K562 (cell line): ENCODE data around the gene DPP9. TPM values are rescaled to one million over a fixed set of nuclear protein-coding genes. Genes with fewer than 3 reads are reported as not detected.
A peak's percentile ranks its signal among the peaks of the same experiment; 100 is the strongest.

Experiments
- BACH1 ChIP-seq: fragments of 200-800 bp; sonication (Bioruptor generic); IDR thresholded peaks from 2 replicates; pipeline ENCODE4 v1.6.1; 2016; ENCODE audit warnings: missing genetic modification characterization, missing compliant biosample characterization
- DDX20 ChIP-seq: fragments of 450-650 bp; IDR thresholded peaks from 2 replicates; pipeline ENCODE4 v1.6.1; 2016; ENCODE audit warnings: missing genetic modification characterization, low read depth, mild to moderate bottlenecking, missing compliant biosample characterization, moderate library complexity
- DLX4 ChIP-seq: fragments of 250-450 bp; sonication (Bioruptor Pico); IDR thresholded peaks from 2 replicates; pipeline ENCODE4 v1.6.1; 2021; ENCODE audit warnings: mild to moderate bottlenecking
- GTF2E2 ChIP-seq: fragments of 200-800 bp; sonication (Bioruptor generic); IDR thresholded peaks from 2 replicates; pipeline ENCODE4 v1.6.1; 2016; ENCODE audit warnings: missing genetic modification characterization, missing compliant biosample characterization
- HDGF ChIP-seq: fragments of 450-650 bp; IDR thresholded peaks from 2 replicates; pipeline ENCODE4 v1.6.1; 2016
- IRF2 ChIP-seq: sonication (generic); formaldehyde crosslinking; IDR thresholded peaks from 2 replicates; pipeline ENCODE4 v1.8.1; 2022; ENCODE audit warnings: mild to moderate bottlenecking, missing genetic modification reagents
- MBD1 ChIP-seq: fragments of 250-450 bp; sonication (Bioruptor Pico); IDR thresholded peaks from 2 replicates; pipeline ENCODE4 v1.8.0; 2022; ENCODE audit warnings: inconsistent platforms
- POLR2A ChIP-seq: fragments of 450-650 bp; conservative IDR thresholded peaks from 2 replicates; pipeline ENCODE4 v1.6.1; 2016
- POLR2H ChIP-seq: IDR thresholded peaks from 2 replicates; pipeline ENCODE4 v1.6.1; 2016; ENCODE audit warnings: missing genetic modification characterization, low read depth, mild to moderate bottlenecking, control low read depth, missing compliant biosample characterization, moderate library complexity
- SETDB1 ChIP-seq: IDR thresholded peaks from one replicate; pipeline ENCODE4 v1.6.1; 2012; ENCODE audit warnings: low read length, control low read depth, inconsistent platforms
- STAT5A ChIP-seq: IDR thresholded peaks from 2 replicates; pipeline ENCODE4 v1.6.1; 2012; ENCODE audit warnings: low read length, inconsistent platforms, borderline replicate concordance
- TAL1 ChIP-seq: fragments of 450-650 bp; IDR thresholded peaks from 2 replicates; pipeline ENCODE4 v1.6.1; 2016; ENCODE audit warnings: mild to moderate bottlenecking
- TEAD4 ChIP-seq, 2 experiments: sonication (generic) in 1 of 2; formaldehyde crosslinking in 1 of 2; IDR thresholded peaks; 2 replicates each; pipeline versions ENCODE4 v1.6.1 to v1.8.0; 2012 to 2022; ENCODE audit warnings: borderline replicate concordance in 1 of 2, inconsistent platforms in 1 of 2, low read length in 1 of 2, mild to moderate bottlenecking in 1 of 2, missing genetic modification reagents in 1 of 2
- ZC3H8 ChIP-seq: fragments of 450-650 bp; IDR thresholded peaks from 2 replicates; pipeline ENCODE4 v1.6.1; 2017
- ZNF445 ChIP-seq: fragments of 250-450 bp; sonication (Bioruptor Pico); IDR thresholded peaks from 2 replicates; pipeline ENCODE4 v1.4.0; 2020; ENCODE audit warnings: low read depth, mild to moderate bottlenecking, moderate library complexity
- ZNF518B ChIP-seq: fragments of 250-450 bp; sonication (Bioruptor Pico); IDR thresholded peaks from 2 replicates; pipeline ENCODE4 v1.5.0; 2021; ENCODE audit warnings: mild to moderate bottlenecking, moderate library complexity
- ZNF609 ChIP-seq: sonication (generic); formaldehyde crosslinking; IDR thresholded peaks from 2 replicates; pipeline ENCODE4 v1.8.1; 2023; ENCODE audit warnings: missing genetic modification reagents, mild to moderate bottlenecking, borderline replicate concordance
- polyA plus RNA-seq, 8 experiments: library from polyadenylated mRNA; depleted of rRNA in 4 of 8; stranded (reverse) in 5 of 8; unstranded in 3 of 8; fragments of >200 nt; fragmentation: Nextera tagmentation in 2 of 8; fragmentation: Illumina TruSeq in 1 of 8; extraction: Ambion mirVana in 2 of 8; extraction: Trizol in 1 of 8; gene quantifications; 2 replicates each; pipeline versions ENCODE4 v1.2.1 to v1.2.3, GENCODE V29; 2011 to 2014; ENCODE audit warnings: inconsistent platforms in 1 of 8, missing spikeins in 1 of 8
- total RNA-seq, 7 experiments: library from RNA; depleted of rRNA in 6 of 7; stranded (reverse); fragments of >200 nt in 6 of 7; fragmentation: Illumina TruSeq in 2 of 7; extraction: Trizol in 2 of 7; gene quantifications; 2 replicates each; pipeline versions ENCODE4 v1.2.1 to v1.2.3, GENCODE V29; 2011 to 2021; ENCODE audit warnings: low replicate concordance in 1 of 7

Gene DPP9
- total and polyA plus RNA-seq, 9 of the 15 experiments (the other 6 are each of a cell fraction or from before 2014, with no cell fraction given): 0.90 to 66.7 (median 24.5) TPM

GRCh38 chr19:4723595-4724514 lies at the start of gene DPP9 (continued):
- TF ChIP-seq TEAD4 (IDR thresholded peaks at IDR 0.05; ENCODE audit: low read length) (peak; percentile 89), TEAD4 (CRISPR knock-in tag; IDR thresholded peaks at IDR 0.05; ENCODE audit: borderline replicate concordance) (no peak), ZC3H8 (no peak), POLR2H (tag) (peak; percentile 100), ZNF609 (0 out of 2 replicates have a peak, but pooled peaks have one; percentile 23), HDGF (no peak), DDX20 (tag) (no peak), SETDB1 (no peak), ZNF518B (no peak), STAT5A (no peak; the same call in 1 of the 2 replicates), MBD1 (CRISPR knock-in tag) (no peak), GTF2E2 (tag) (no peak; the same call in 1 of the 2 replicates), DLX4 (CRISPR knock-in tag) (no peak), IRF2 (CRISPR knock-in tag) (no peak), ZNF445 (CRISPR knock-in tag) (no peak), TAL1 (no peak), BACH1 (tag) (no peak), POLR2A (no peak; the same call in 1 of the 2 replicates)
